Stimulated activated naive B cell treated with anti-CD40 and anti-IgM and Interleukin-4, amounts not matched to agents 10 μg/mL and 1 μg/mL and 100 μg/mL, for 72 hours (primary cell): ENCODE measurements around the gene ALPP.
"Not testable (repeated sequence)": the region's sequence is repeated elsewhere in the genome, so short reads cannot be mapped to it uniquely, and the experiment has no call there.

Source experiments
- ATAC-seq, 2 donors: fragments of 150-1000 bp; cut with Tn5 transposase; replicated peaks; 2 replicates each; pipeline ENCODE4 v1.10.0; 2021; ENCODE audit warnings: moderate library complexity in 1 of 2
- DNase-seq: peaks from one replicate; pipeline ENCODE4 v3.0.0; 2021
- H3K27ac Mint-ChIP-seq: one replicate; pipeline ENCODE4 v1.8.0; 2022; ENCODE audit warnings: mild to moderate bottlenecking, mixed read lengths
- H3K27me3 Mint-ChIP-seq, 2 donors: one replicate each; pipeline ENCODE4 v1.8.0; 2022; ENCODE audit warnings: mixed read lengths in 2 of 2
- H3K36me3 Mint-ChIP-seq, 2 donors: one replicate each; pipeline ENCODE4 v1.8.0; 2022; ENCODE audit warnings: mixed read lengths in 2 of 2, mild to moderate bottlenecking in 1 of 2
- H3K4me1 Mint-ChIP-seq, 2 donors: one replicate each; pipeline ENCODE4 v1.8.0; 2022; ENCODE audit warnings: mixed read lengths in 2 of 2, mild to moderate bottlenecking in 1 of 2
- H3K4me3 Mint-ChIP-seq, 2 donors: one replicate each; pipeline ENCODE4 v1.8.0; 2022; ENCODE audit warnings: mild to moderate bottlenecking in 2 of 2, mixed read lengths in 2 of 2, moderate library complexity in 1 of 2
- H3K9me3 Mint-ChIP-seq, 2 donors: one replicate each; pipeline ENCODE4 v1.8.0; 2022; ENCODE audit warnings: mixed read lengths in 2 of 2, mild to moderate bottlenecking in 1 of 2

Gene ALPP

DNA sequence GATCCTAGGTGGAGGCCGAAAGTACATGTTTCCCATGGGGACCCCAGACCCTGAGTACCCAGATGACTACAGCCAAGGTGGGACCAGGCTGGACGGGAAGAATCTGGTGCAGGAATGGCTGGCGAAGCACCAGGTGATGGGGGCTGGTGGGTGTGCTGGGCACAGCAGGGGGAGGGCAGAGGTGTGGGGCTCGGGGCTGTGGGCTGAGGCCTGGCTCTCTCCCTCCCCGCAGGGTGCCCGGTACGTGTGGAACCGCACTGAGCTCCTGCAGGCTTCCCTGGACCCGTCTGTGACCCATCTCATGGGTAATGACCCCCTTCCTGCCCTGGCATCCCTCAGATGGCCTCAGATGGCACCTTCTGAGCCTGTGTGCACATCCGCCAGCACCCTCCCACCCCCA, 29.7 kb downstream of the ALPP start:
- Mint-ChIP-seq H3K4me1 (peaks cover 10 to 16% of the 10 kb centered on the region in 2 donors), H3K27me3 (peaks cover 4 to 21% of the 10 kb centered on the region in 2 donors)
- H3K27ac Mint-ChIP-seq, ATAC-seq, H3K9me3 Mint-ChIP-seq, DNase-seq, H3K4me3 Mint-ChIP-seq, H3K36me3 Mint-ChIP-seq: not testable (repeated sequence)

DNA sequence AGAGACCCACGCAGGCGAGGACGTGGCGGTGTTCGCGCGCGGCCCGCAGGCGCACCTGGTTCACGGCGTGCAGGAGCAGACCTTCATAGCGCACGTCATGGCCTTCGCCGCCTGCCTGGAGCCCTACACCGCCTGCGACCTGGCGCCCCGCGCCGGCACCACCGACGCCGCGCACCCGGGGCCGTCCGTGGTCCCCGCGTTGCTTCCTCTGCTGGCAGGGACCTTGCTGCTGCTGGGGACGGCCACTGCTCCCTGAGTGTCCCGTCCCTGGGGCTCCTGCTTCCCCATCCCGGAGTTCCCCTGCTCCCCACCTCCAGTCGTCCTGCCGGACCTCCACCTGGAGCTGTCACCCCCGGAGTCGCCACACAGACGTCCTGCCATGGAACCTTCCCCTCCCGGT, 31.1 kb downstream of the ALPP start:
- not testable (repeated sequence) for H3K4me3 Mint-ChIP-seq, H3K27ac Mint-ChIP-seq, H3K9me3 Mint-ChIP-seq, DNase-seq, H3K36me3 Mint-ChIP-seq
- Mint-ChIP-seq H3K27me3 (peaks cover 4 to 32% of the 10 kb centered on the region in 2 donors), H3K4me1 (peaks cover 13 to 24% of the 10 kb centered on the region in 2 donors)
- ATAC-seq: peak in 1 of 2 donors; percentile 43

GRCh38 chr2:232410238-232410900, 31.8 kb downstream of the ALPP start:
- no peaks in the 10 kb centered on the region for H3K9me3 Mint-ChIP-seq
- peaks cover 10 to 34% of the 10 kb centered on the region in 2 donors for H3K27me3 Mint-ChIP-seq
- H3K27ac Mint-ChIP-seq: no peak overlapping the region
- peaks cover 11 to 24% of the 10 kb centered on the region in 2 donors for H3K4me1 Mint-ChIP-seq
- ATAC-seq: no peak
- H3K4me3 Mint-ChIP-seq: no peak overlapping the region
- H3K36me3 Mint-ChIP-seq: no peaks in the 10 kb centered on the region
- no peak for DNase-seq

GRCh38 chr2:232411901-232412629, 33.5 kb downstream of the ALPP start:
- ATAC-seq (peak; percentile 57 to 64), DNase-seq (no peak)
- H3K36me3 Mint-ChIP-seq: no peaks in the 10 kb centered on the region
- H3K9me3 Mint-ChIP-seq: no peaks in the 10 kb centered on the region
- H3K4me1 Mint-ChIP-seq: peaks cover 11 to 24% of the 10 kb centered on the region in 2 donors
- peaks cover 23 to 50% of the 10 kb centered on the region in 2 donors for H3K27me3 Mint-ChIP-seq
- H3K4me3 Mint-ChIP-seq: no peak overlapping the region
- no peak overlapping the region for H3K27ac Mint-ChIP-seq

GRCh38 chr2:232412986-232413385, 34.4 kb downstream of the ALPP start:
- Mint-ChIP-seq H3K4me3 (no peak overlapping the region), H3K27ac (no peak overlapping the region), H3K9me3 (no peaks in the 10 kb centered on the region), H3K27me3 (peaks cover 25 to 54% of the 10 kb centered on the region in 2 donors), H3K4me1 (peaks cover 11 to 24% of the 10 kb centered on the region in 2 donors), H3K36me3 (no peaks in the 10 kb centered on the region)
- DNase-seq (no peak), ATAC-seq (peak; percentile 27 to 33)

DNA sequence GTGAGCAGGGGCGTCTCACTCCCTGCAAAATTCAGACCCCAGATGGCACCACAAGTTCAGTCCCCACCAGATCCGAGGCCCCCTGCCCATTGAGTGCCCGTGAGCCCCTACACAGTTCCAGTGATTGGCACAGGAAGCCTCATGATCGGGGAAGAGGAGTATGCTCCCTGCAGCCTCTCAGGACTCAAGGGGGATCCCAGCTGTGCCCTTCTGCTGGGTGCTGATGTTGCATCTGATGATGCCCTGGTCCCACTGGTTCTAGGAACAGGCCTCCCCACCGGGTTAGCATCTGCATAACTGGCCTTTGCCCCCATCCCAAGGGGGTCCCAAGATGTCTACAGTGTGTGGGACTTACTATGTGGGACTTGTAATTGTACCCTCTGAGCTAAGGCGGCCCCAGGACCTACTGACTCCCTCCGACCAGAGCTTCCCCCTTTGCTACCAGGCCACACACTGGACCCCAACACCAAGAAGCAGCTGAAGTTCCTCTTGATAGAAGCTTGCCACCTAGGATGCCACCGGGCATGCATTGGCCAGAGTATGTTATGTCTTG, 36.7 kb downstream of the ALPP start:
- H3K27ac Mint-ChIP-seq: no peak overlapping the region
- no peaks in the 10 kb centered on the region for H3K36me3 Mint-ChIP-seq
- H3K4me1 Mint-ChIP-seq: peaks cover 21 to 44% of the 10 kb centered on the region in 2 donors
- no peaks in the 10 kb centered on the region for H3K9me3 Mint-ChIP-seq
- peaks cover 37 to 71% of the 10 kb centered on the region in 2 donors for H3K27me3 Mint-ChIP-seq
- ATAC-seq (no peak), DNase-seq (no peak)
- H3K4me3 Mint-ChIP-seq: no peak overlapping the region

DNA sequence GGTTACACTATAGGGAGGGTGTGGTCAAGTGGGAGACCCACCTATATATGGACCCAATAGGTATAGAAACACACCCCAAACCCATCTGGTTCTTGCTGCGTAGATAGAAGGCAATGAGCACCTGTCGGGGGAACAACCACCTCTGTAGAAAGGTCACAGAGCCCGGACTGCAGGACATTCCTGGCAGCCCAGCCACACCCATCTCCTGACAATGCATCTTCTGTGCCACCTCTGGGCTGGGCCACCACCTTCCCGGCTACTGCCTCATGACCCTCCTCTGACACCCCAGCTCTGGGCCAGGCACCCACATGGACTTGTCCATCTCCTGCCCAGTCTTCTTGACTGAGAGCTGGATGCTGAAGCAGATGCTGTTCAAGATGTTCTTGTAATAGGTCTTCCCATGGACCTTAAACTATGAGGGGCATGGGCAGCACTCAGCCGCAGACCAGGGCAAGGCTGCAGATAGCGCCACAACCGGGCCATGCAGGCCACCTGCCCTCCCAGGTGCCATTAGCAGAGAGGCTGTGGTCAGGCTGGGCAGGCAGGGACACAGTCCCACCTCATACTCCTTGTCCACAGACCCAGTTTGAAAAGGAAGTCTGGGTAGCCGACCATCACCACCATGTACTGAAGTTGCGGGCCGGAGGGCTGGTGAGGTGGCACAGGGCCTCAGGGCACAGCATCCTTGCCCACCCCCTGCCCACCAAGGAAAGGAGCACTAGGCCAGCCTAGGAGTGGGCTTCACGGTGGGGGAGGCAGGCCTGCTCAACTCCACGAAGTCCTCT, 37.4 kb downstream of the ALPP start:
- Mint-ChIP-seq H3K27ac (no peak overlapping the region), H3K27me3 (peaks cover 41 to 71% of the 10 kb centered on the region in 2 donors), H3K4me3 (no peak overlapping the region), H3K9me3 (no peaks in the 10 kb centered on the region), H3K4me1 (peaks cover 23 to 51% of the 10 kb centered on the region in 2 donors), H3K36me3 (no peaks in the 10 kb centered on the region)
- no peak for DNase-seq
- ATAC-seq: no peak

- peaks cover 47 to 77% of the 10 kb centered on the region in 2 donors for H3K27me3 Mint-ChIP-seq
- ATAC-seq: no peak
These were observed 38.2 kb downstream of the ALPP start for GRCh38 chr2:232416521-232417470.

DNA sequence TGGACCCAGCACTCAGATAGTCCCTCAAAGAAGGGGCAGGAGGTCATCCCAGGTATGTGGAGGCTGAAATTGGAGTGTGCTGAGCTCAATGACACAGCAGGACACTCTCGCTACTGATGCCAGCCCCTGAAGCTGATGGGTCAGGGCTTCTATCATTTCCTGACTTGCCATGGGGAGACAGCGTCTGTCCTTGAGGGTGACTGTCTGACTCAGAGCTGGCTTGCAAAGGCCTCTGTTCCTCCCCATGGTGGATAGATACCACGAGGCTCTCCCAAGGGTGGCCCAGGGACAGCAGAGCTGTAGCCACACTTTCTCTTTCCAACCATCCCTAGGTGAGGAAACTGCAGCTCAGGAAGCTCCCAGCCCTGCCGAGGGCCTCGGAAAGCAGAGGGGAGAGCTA, 38.9 kb downstream of the ALPP start:
- peaks cover 25 to 46% of the 10 kb centered on the region in 2 donors for H3K4me1 Mint-ChIP-seq
- H3K27me3 Mint-ChIP-seq: peaks cover 53 to 84% of the 10 kb centered on the region in 2 donors
- no peak overlapping the region for H3K4me3 Mint-ChIP-seq
- no peak overlapping the region for H3K27ac Mint-ChIP-seq
- H3K9me3 Mint-ChIP-seq: peaks cover 0 to 4% of the 10 kb centered on the region in 2 donors
- ATAC-seq (no peak), DNase-seq (no peak)
- H3K36me3 Mint-ChIP-seq: peaks cover 0 to 5% of the 10 kb centered on the region in 2 donors

More at GRCh38 chr2:232416521-232417470, 38.2 kb downstream of the ALPP start:
- peaks cover 0 to 1% of the 10 kb centered on the region in 2 donors for H3K9me3 Mint-ChIP-seq
- no peak overlapping the region for H3K27ac Mint-ChIP-seq
- no peak overlapping the region for H3K4me3 Mint-ChIP-seq
- no peak for DNase-seq
- H3K4me1 Mint-ChIP-seq: peaks cover 25 to 53% of the 10 kb centered on the region in 2 donors
- H3K36me3 Mint-ChIP-seq: peaks cover 0 to 1% of the 10 kb centered on the region in 2 donors

DNA sequence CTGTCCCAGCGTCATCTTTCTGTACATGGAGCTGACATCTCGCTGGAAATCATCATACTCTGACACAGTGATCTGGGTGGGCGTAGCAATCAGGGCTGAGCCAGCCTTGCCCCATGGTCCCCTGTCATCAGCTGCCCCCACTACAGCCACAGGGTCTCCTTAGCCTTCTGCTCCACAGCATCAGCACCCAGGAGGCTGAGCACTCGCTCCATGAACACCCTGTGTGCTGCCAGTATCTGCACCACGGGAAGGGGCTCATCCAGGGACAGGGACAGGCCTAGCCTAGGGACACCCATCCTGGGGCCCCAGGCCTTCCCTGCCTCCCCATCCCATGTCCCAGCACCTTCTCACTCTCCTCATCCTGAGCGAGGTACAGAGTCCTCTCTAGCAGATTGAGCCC, 39.5 kb downstream of the ALPP start:
- no peak overlapping the region for H3K27ac Mint-ChIP-seq
- peaks cover 0 to 4% of the 10 kb centered on the region in 2 donors for H3K9me3 Mint-ChIP-seq
- no peak for ATAC-seq
- peaks cover 0 to 8% of the 10 kb centered on the region in 2 donors for H3K36me3 Mint-ChIP-seq
- H3K4me1 Mint-ChIP-seq: peaks cover 21 to 40% of the 10 kb centered on the region in 2 donors
- H3K27me3 Mint-ChIP-seq: peaks cover 57 to 89% of the 10 kb centered on the region in 2 donors
- peak overlapping the region; percentile 26 to 66 for H3K4me3 Mint-ChIP-seq
- no peak for DNase-seq

- Mint-ChIP-seq H3K4me3 (peak overlapping the region; percentile 79 to 83), H3K27me3 (peaks cover 63 to 90% of the 10 kb centered on the region in 2 donors), H3K27ac (no peak overlapping the region), H3K9me3 (peaks cover 0 to 4% of the 10 kb centered on the region in 2 donors), H3K36me3 (peaks cover 0 to 8% of the 10 kb centered on the region in 2 donors), H3K4me1 (peaks cover 15 to 34% of the 10 kb centered on the region in 2 donors)
- ATAC-seq: peak; percentile 43 to 47
- DNase-seq: no peak
These were observed 40.1 kb downstream of the ALPP start for GRCh38 chr2:232418466-232419244.

GRCh38 chr2:232419245-232420072, 40.9 kb downstream of the ALPP start:
- H3K36me3 Mint-ChIP-seq: peaks cover 0 to 8% of the 10 kb centered on the region in 2 donors
- H3K4me3 Mint-ChIP-seq: peak overlapping the region; percentile 79 to 83
- DNase-seq: no peak
- H3K4me1 Mint-ChIP-seq: peaks cover 14 to 29% of the 10 kb centered on the region in 2 donors
- peak; percentile 21 to 37 for ATAC-seq
- H3K27me3 Mint-ChIP-seq: peaks cover 67 to 86% of the 10 kb centered on the region in 2 donors
- peaks cover 0 to 4% of the 10 kb centered on the region in 2 donors for H3K9me3 Mint-ChIP-seq
- H3K27ac Mint-ChIP-seq: no peak overlapping the region
